Sigmoid colon (tissue), 7 donors: ENCODE results near the gene ABCD2. TPM values are rescaled to one million over a fixed set of nuclear protein-coding genes. Genes with fewer than 3 reads are reported as not detected.

ENCODE experiments used
- DNase-seq: peaks from one replicate; pipeline ENCODE4 v3.0.0-alpha.2; 2019
- H3K27ac ChIP-seq, 4 donors: fragments of 200-600 bp; sonication (generic); one replicate each; pipeline ENCODE4 v1.5.1; 2016 to 2019; ENCODE audit warnings: mild to moderate bottlenecking in 1 of 4
- H3K27me3 ChIP-seq, 3 donors: fragments of 200-600 bp; sonication (generic); one replicate each; pipeline ENCODE4 v1.5.1; 2019; ENCODE audit warnings: mild to moderate bottlenecking in 1 of 3
- H3K36me3 ChIP-seq, 4 donors: fragments of 200-600 bp; sonication (generic); one replicate each; pipeline ENCODE4 v1.5.1; 2016 to 2019
- H3K4me1 ChIP-seq, 4 donors: fragments of 200-600 bp; sonication (generic); one replicate each; pipeline ENCODE4 v1.5.1; 2017 to 2019
- H3K4me3 ChIP-seq, 4 donors: fragments of 200-600 bp; sonication (generic); one replicate each; pipeline ENCODE4 v1.5.1; 2017 to 2019; ENCODE audit warnings: mild to moderate bottlenecking in 2 of 4, moderate library complexity in 1 of 4
- H3K9me3 ChIP-seq, 4 donors: fragments of 200-600 bp in 3 of 4; sonication (generic) in 3 of 4; one replicate each; pipeline versions ENCODE4 v1.5.1 to v1.6.1; 2013 to 2019
- CTCF ChIP-seq, 4 experiments: fragments of 450-650 bp in 3 of 4; fragments of 200-600 bp in 1 of 4; IDR thresholded peaks; one replicate each; pipeline ENCODE4 v1.5.1; 2016 to 2019; ENCODE audit warnings: antibody characterized with exemption in 4 of 4, mild to moderate bottlenecking in 3 of 4, moderate library complexity in 2 of 4
- EP300 ChIP-seq, 4 donors: sonication (generic); formaldehyde crosslinking; IDR thresholded peaks; one replicate each; pipeline ENCODE4 v1.6.1; 2017; ENCODE audit warnings: antibody characterized with exemption in 4 of 4
- POLR2A ChIP-seq, 2 donors: fragments of 450-650 bp; IDR thresholded peaks; one replicate each; pipeline ENCODE4 v1.6.1; 2016; ENCODE audit warnings: antibody characterized with exemption in 2 of 2, mild to moderate bottlenecking in 2 of 2, moderate library complexity in 2 of 2
- POLR2AphosphoS5 ChIP-seq, 4 donors: sonication (generic); formaldehyde crosslinking; IDR thresholded peaks; one replicate each; pipeline ENCODE4 v1.6.1; 2017; ENCODE audit warnings: antibody characterized with exemption in 4 of 4
- WGBS, 2 donors: extraction: QIAGEN DNeasy Blood & Tissue Kit; methylation state at CpG; one replicate each; pipeline ENCODE4 v1.1.7; 2013; 5-methylcytosine and 5-hydroxymethylcytosine counted together
- intact Hi-C: fragments of 100-400 bp; cut with DNase I; formaldehyde crosslinking; loops from one replicate; pipeline ENCODE4 v1.15.1; 2023
- polyA plus RNA-seq, 3 donors: library from polyadenylated mRNA; stranded (reverse); fragments of 200-250 nt; gene quantifications; one replicate each; pipeline ENCODE4 v1.2.3, GENCODE V29; 2013
- total RNA-seq, 4 donors: library from RNA; depleted of rRNA; stranded (reverse); fragments of >200 nt; gene quantifications; one replicate each; pipeline ENCODE4 v1.1.0, GENCODE V29; 2016
- donor health status: healthy with polysubstance abuse.
- donor health status: Bipolar disorder and iron deficiency.
- donor health status: healthy.

Gene ABCD2
- total and polyA plus RNA-seq, 7 donors, result 0.49 to 2.9 (median 0.68) TPM; not detected in 2

GRCh38 chr12:39643052-39643451, 23.4 kb upstream of the ABCD2 start:
- no peak for TF ChIP-seq EP300 (IDR thresholded peaks at IDR 0.05)
- 52 to 57% methylated on average over 1 of the region's 1 CpG for WGBS, 2 donors
- DNase-seq, result no peak

GRCh38 chr12:39638840-39639239, 19.2 kb upstream of the ABCD2 start:
- Histone ChIP-seq H3K27ac (no peak overlapping the region), H3K4me3 (no peak overlapping the region)

More at GRCh38 chr12:39643052-39643451, 23.4 kb upstream of the ABCD2 start:
- Histone ChIP-seq H3K4me3 (no peak overlapping the region), H3K9me3 (no peaks in the 10 kb centered on the region), H3K4me1 (no peaks in the 10 kb centered on the region), H3K27me3 (no peaks in the 10 kb centered on the region), H3K27ac (no peak overlapping the region), H3K36me3 (no peaks in the 10 kb centered on the region)
- intact Hi-C loops, result no loop called here

GRCh38 chr12:39638178-39638577, 18.6 kb upstream of the ABCD2 start:
- no peaks in the 10 kb centered on the region for H3K36me3 ChIP-seq
- TF ChIP-seq POLR2AphosphoS5 (IDR thresholded peaks at IDR 0.05) (no peak), POLR2A (IDR thresholded peaks at IDR 0.05) (no peak)
- no peaks in the 10 kb centered on the region for H3K9me3 ChIP-seq

More at GRCh38 chr12:39638840-39639239, 19.2 kb upstream of the ABCD2 start:
- no peak for DNase-seq
- Histone ChIP-seq H3K9me3 (no peaks in the 10 kb centered on the region), H3K4me1 (no peaks in the 10 kb centered on the region), H3K27me3 (no peaks in the 10 kb centered on the region), H3K36me3 (no peaks in the 10 kb centered on the region)
- WGBS, 2 donors, result 77 to 81% methylated on average over 2 of the region's 2 CpGs
- intact Hi-C loops, result no loop called here
- TF ChIP-seq POLR2AphosphoS5 (IDR thresholded peaks at IDR 0.05) (no peak), CTCF (IDR thresholded peaks at IDR 0.05) (no peak), EP300 (IDR thresholded peaks at IDR 0.05) (no peak), POLR2A (IDR thresholded peaks at IDR 0.05) (no peak)

GRCh38 chr12:39632670-39633069, 13.1 kb upstream of the ABCD2 start:
- DNase-seq, result no peak
- no peak overlapping the region for H3K4me3 ChIP-seq
- H3K4me1 ChIP-seq, result no peaks in the 10 kb centered on the region
- H3K27ac ChIP-seq, result no peak overlapping the region
- H3K9me3 ChIP-seq, result no peaks in the 10 kb centered on the region
- no peaks in the 10 kb centered on the region for H3K36me3 ChIP-seq
- no peaks in the 10 kb centered on the region for H3K27me3 ChIP-seq
- no peak for TF ChIP-seq CTCF (IDR thresholded peaks at IDR 0.05)
- TF ChIP-seq POLR2AphosphoS5 (IDR thresholded peaks at IDR 0.05), result no peak
- no peak for TF ChIP-seq EP300 (IDR thresholded peaks at IDR 0.05)
- TF ChIP-seq POLR2A (IDR thresholded peaks at IDR 0.05), result no peak
- intact Hi-C loops, result no loop called here

More at GRCh38 chr12:39638178-39638577, 18.6 kb upstream of the ABCD2 start:
- intact Hi-C loops, result no loop called here
- no peaks in the 10 kb centered on the region for H3K4me1 ChIP-seq
- no peak overlapping the region for H3K27ac ChIP-seq
- no peaks in the 10 kb centered on the region for H3K27me3 ChIP-seq
- no peak for DNase-seq
- H3K4me3 ChIP-seq, result no peak overlapping the region

- no peaks in the 10 kb centered on the region for H3K27me3 ChIP-seq
- H3K27ac ChIP-seq, result no peak overlapping the region
- TF ChIP-seq EP300 (IDR thresholded peaks at IDR 0.05) (no peak), CTCF (IDR thresholded peaks at IDR 0.05) (no peak)
- no peaks in the 10 kb centered on the region for H3K4me1 ChIP-seq
- no peak for DNase-seq
- 38 to 67% methylated on average over 1 of the region's 1 CpG for WGBS, 2 donors
- no peaks in the 10 kb centered on the region for H3K36me3 ChIP-seq
- H3K4me3 ChIP-seq, result no peak overlapping the region
- intact Hi-C loops, result no loop called here
- no peaks in the 10 kb centered on the region for H3K9me3 ChIP-seq
Measured at GRCh38 chr12:39628836-39629235, 9.2 kb upstream of the ABCD2 start.

GRCh38 chr12:39627914-39628313, 8.3 kb upstream of the ABCD2 start:
- TF ChIP-seq POLR2AphosphoS5 (IDR thresholded peaks at IDR 0.05), result no peak
- TF ChIP-seq EP300 (IDR thresholded peaks at IDR 0.05), result no peak
- TF ChIP-seq CTCF (IDR thresholded peaks at IDR 0.05), result no peak
- TF ChIP-seq POLR2A (IDR thresholded peaks at IDR 0.05), result no peak
- H3K4me1 ChIP-seq, result no peaks in the 10 kb centered on the region
- H3K36me3 ChIP-seq, result no peaks in the 10 kb centered on the region
- no peaks in the 10 kb centered on the region for H3K27me3 ChIP-seq
- no peaks in the 10 kb centered on the region for H3K9me3 ChIP-seq
- intact Hi-C loops, result no loop called here
- DNase-seq, result no peak
- WGBS, 2 donors, result 77 to 89% methylated on average over 1 of the region's 1 CpG
- H3K4me3 ChIP-seq, result no peak overlapping the region
- H3K27ac ChIP-seq, result no peak overlapping the region
